ENCODE measurements around the gene LARP4B. TPM values are rescaled to one million over a fixed set of nuclear protein-coding genes. Genes with fewer than 3 reads are reported as not detected.

Gene LARP4B
- total and polyA plus RNA-seq, 2 experiments from 2014 or later, result 18.3 to 52.3 TPM

DNA sequence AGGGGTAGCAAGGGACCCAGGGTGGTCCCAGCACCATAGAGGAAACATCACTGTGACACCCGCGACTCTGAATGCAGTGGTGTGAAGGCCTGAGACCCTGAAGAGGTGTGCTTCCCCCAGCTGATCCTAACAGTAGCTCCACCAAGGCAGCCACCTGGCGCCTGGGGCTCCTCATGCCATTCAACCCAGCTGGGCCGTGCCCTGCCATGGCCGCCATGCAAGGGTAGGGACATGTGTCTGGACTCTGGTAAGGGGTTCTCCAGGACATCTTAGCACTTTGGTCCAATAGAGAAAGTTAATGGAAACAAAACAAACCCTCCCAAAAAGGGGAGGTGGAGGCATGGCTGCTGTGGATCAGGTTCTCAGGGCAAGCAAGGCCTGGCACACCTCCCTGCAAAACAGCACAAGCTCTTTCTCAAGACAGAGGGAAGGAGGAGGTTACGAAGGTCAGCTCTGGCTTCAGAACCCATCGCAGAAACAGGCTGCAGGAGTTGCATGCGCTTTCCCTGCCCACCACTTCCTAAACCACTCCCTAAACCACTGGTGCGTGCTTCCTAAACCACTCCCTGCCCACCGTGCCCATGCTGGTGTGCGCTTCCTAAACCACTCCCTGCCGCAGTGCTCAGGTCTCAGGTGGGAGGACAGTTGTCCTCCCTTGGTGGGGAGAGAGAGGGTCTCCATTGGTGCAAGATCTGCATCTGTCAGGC, 108.7 kb downstream of the LARP4B start:
- no peaks in the 10 kb centered on the region for H3K9me3 Mint-ChIP-seq
- no peak for TF ChIP-seq EZH2 (IDR thresholded peaks at IDR 0.05; ENCODE audit: low read depth, unreplicated experiment)
- TF ChIP-seq, protein P1, sequence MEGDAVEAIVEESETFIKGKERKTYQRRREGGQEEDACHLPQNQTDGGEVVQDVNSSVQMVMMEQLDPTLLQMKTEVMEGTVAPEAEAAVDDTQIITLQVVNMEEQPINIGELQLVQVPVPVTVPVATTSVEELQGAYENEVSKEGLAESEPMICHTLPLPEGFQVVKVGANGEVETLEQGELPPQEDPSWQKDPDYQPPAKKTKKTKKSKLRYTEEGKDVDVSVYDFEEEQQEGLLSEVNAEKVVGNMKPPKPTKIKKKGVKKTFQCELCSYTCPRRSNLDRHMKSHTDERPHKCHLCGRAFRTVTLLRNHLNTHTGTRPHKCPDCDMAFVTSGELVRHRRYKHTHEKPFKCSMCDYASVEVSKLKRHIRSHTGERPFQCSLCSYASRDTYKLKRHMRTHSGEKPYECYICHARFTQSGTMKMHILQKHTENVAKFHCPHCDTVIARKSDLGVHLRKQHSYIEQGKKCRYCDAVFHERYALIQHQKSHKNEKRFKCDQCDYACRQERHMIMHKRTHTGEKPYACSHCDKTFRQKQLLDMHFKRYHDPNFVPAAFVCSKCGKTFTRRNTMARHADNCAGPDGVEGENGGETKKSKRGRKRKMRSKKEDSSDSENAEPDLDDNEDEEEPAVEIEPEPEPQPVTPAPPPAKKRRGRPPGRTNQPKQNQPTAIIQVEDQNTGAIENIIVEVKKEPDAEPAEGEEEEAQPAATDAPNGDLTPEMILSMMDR (conservative IDR thresholded peaks at IDR 0.05; ENCODE audit: low read depth in 2 of 2), result no peak
- TF ChIP-seq, protein P2, sequence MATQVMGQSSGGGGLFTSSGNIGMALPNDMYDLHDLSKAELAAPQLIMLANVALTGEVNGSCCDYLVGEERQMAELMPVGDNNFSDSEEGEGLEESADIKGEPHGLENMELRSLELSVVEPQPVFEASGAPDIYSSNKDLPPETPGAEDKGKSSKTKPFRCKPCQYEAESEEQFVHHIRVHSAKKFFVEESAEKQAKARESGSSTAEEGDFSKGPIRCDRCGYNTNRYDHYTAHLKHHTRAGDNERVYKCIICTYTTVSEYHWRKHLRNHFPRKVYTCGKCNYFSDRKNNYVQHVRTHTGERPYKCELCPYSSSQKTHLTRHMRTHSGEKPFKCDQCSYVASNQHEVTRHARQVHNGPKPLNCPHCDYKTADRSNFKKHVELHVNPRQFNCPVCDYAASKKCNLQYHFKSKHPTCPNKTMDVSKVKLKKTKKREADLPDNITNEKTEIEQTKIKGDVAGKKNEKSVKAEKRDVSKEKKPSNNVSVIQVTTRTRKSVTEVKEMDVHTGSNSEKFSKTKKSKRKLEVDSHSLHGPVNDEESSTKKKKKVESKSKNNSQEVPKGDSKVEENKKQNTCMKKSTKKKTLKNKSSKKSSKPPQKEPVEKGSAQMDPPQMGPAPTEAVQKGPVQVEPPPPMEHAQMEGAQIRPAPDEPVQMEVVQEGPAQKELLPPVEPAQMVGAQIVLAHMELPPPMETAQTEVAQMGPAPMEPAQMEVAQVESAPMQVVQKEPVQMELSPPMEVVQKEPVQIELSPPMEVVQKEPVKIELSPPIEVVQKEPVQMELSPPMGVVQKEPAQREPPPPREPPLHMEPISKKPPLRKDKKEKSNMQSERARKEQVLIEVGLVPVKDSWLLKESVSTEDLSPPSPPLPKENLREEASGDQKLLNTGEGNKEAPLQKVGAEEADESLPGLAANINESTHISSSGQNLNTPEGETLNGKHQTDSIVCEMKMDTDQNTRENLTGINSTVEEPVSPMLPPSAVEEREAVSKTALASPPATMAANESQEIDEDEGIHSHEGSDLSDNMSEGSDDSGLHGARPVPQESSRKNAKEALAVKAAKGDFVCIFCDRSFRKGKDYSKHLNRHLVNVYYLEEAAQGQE (IDR thresholded peaks at IDR 0.05; ENCODE audit: unreplicated experiment), result no peak
- no peak for TF ChIP-seq JUNB (IDR thresholded peaks at IDR 0.05; ENCODE audit: unreplicated experiment)
- no peak for TF ChIP-seq NANOG (IDR thresholded peaks at IDR 0.05; ENCODE audit: borderline replicate concordance)
- no peak for TF ChIP-seq ZNF331 (CRISPR knock-in tag; IDR thresholded peaks at IDR 0.05; ENCODE audit: low read depth)
- TF ChIP-seq STAT1 (IDR thresholded peaks at IDR 0.05; ENCODE audit: unreplicated experiment), result no peak
- TF ChIP-seq, protein P3, sequence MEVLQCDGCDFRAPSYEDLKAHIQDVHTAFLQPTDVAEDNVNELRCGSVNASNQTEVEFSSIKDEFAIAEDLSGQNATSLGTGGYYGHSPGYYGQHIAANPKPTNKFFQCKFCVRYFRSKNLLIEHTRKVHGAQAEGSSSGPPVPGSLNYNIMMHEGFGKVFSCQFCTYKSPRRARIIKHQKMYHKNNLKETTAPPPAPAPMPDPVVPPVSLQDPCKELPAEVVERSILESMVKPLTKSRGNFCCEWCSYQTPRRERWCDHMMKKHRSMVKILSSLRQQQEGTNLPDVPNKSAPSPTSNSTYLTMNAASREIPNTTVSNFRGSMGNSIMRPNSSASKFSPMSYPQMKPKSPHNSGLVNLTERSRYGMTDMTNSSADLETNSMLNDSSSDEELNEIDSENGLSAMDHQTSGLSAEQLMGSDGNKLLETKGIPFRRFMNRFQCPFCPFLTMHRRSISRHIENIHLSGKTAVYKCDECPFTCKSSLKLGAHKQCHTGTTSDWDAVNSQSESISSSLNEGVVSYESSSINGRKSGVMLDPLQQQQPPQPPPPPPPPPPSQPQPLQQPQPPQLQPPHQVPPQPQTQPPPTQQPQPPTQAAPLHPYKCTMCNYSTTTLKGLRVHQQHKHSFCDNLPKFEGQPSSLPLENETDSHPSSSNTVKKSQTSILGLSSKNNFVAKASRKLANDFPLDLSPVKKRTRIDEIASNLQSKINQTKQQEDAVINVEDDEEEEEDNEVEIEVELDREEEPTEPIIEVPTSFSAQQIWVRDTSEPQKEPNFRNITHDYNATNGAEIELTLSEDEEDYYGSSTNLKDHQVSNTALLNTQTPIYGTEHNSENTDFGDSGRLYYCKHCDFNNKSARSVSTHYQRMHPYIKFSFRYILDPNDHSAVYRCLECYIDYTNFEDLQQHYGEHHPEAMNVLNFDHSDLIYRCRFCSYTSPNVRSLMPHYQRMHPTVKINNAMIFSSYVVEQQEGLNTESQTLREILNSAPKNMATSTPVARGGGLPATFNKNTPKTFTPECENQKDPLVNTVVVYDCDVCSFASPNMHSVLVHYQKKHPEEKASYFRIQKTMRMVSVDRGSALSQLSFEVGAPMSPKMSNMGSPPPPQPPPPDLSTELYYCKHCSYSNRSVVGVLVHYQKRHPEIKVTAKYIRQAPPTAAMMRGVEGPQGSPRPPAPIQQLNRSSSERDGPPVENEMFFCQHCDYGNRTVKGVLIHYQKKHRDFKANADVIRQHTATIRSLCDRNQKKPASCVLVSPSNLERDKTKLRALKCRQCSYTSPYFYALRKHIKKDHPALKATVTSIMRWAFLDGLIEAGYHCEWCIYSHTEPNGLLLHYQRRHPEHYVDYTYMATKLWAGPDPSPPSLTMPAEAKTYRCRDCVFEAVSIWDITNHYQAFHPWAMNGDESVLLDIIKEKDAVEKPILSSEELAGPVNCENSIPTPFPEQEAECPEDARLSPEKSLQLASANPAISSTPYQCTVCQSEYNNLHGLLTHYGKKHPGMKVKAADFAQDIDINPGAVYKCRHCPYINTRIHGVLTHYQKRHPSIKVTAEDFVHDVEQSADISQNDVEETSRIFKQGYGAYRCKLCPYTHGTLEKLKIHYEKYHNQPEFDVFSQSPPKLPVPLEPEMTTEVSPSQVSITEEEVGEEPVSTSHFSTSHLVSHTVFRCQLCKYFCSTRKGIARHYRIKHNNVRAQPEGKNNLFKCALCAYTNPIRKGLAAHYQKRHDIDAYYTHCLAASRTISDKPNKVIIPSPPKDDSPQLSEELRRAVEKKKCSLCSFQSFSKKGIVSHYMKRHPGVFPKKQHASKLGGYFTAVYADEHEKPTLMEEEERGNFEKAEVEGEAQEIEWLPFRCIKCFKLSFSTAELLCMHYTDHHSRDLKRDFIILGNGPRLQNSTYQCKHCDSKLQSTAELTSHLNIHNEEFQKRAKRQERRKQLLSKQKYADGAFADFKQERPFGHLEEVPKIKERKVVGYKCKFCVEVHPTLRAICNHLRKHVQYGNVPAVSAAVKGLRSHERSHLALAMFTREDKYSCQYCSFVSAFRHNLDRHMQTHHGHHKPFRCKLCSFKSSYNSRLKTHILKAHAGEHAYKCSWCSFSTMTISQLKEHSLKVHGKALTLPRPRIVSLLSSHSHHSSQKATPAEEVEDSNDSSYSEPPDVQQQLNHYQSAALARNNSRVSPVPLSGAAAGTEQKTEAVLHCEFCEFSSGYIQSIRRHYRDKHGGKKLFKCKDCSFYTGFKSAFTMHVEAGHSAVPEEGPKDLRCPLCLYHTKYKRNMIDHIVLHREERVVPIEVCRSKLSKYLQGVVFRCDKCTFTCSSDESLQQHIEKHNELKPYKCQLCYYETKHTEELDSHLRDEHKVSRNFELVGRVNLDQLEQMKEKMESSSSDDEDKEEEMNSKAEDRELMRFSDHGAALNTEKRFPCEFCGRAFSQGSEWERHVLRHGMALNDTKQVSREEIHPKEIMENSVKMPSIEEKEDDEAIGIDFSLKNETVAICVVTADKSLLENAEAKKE (CRISPR knock-in tag; IDR thresholded peaks at IDR 0.05), result no peak
- Histone ChIP-seq H4K20me1 (replicated peaks; ENCODE audit: insufficient read depth) (peaks cover 10% of the 10 kb centered on the region; the same call in 1 of the 2 replicates), H3K79me2 (replicated peaks; ENCODE audit: insufficient read depth) (peaks cover 19% of the 10 kb centered on the region), H2AFZ (no peak overlapping the region), H3K27me3 (ENCODE audit: insufficient read depth) (no peaks in the 10 kb centered on the region), H3F3A (replicated peaks; ENCODE audit: low read depth) (0 out of 2 replicates have a peak, but pooled peaks cover 3% of the 10 kb centered on the region), H3K27ac (ENCODE audit: low read depth) (no peak overlapping the region), H3K9me2 (ENCODE audit: insufficient read depth) (no peaks in the 10 kb centered on the region), H3K4me1 (ENCODE audit: insufficient read depth) (no peaks in the 10 kb centered on the region), H3K4me3 (no peak overlapping the region), H3K4me2 (no peak overlapping the region), H3K36me3 (ENCODE audit: insufficient read depth) (peaks cover 49% of the 10 kb centered on the region)
- no peaks in the 10 kb centered on the region for H3K4me1 Mint-ChIP-seq
- H3K4me3 Mint-ChIP-seq, result no peak overlapping the region
- ATAC-seq, result no peak
- no peak overlapping the region for H3K27ac Mint-ChIP-seq
- peaks cover 66% of the 10 kb centered on the region for H3K36me3 Mint-ChIP-seq (ENCODE audit: low read depth)
- DNase-seq (ENCODE audit: low spot score), result no peak
- peaks cover 4% of the 10 kb centered on the region for H3K27me3 Mint-ChIP-seq (ENCODE audit: insufficient read depth, low read depth, poor library complexity)
